Astrocyte of the cerebellum (primary cell): ENCODE results near the gene BAIAP2L2.

Source experiments
- DNase-seq: peaks from one replicate; pipeline ENCODE4 v3.0.0-alpha.2; 2011; ENCODE audit warnings: low read depth
- H3K4me3 ChIP-seq: 2 replicates; pipeline ENCODE4 v1.5.1; 2011; ENCODE audit warnings: mild to moderate bottlenecking, low read depth, low read length, moderate library complexity
- CTCF ChIP-seq: IDR thresholded peaks from 2 replicates; pipeline ENCODE4 v1.5.1; 2012; ENCODE audit warnings: low read length, low read depth, moderate library complexity, mild to moderate bottlenecking; ENCODE audit errors: missing control alignments
- in situ Hi-C: cut with HindIII; loops from 2 replicates; pipeline ENCODE4 v1.10.0; 2017; ENCODE audit warnings: low sequenced_read_pairs

The BAIAP2L2 gene

GRCh38 chr22:38075961-38076360, 34.5 kb downstream of the BAIAP2L2 start:
- in situ Hi-C loops, result no loop called here
- DNase-seq, result no peak
- H3K4me3 ChIP-seq, result no peak overlapping the region
- no peak for TF ChIP-seq CTCF

GRCh38 chr22:38075105-38075825, 35.2 kb downstream of the BAIAP2L2 start:
- in situ Hi-C loops, result no loop called here
- no peak for TF ChIP-seq CTCF
- DNase-seq, result no peak
- no peak overlapping the region for H3K4me3 ChIP-seq

GRCh38 chr22:38074181-38075104, 36.0 kb downstream of the BAIAP2L2 start:
- H3K4me3 ChIP-seq, result no peak overlapping the region
- DNase-seq, result no peak
- in situ Hi-C loops, result no loop called here
- peak; percentile 62 for TF ChIP-seq CTCF

GRCh38 chr22:38073150-38074130, 37.0 kb downstream of the BAIAP2L2 start:
- no peak for TF ChIP-seq CTCF
- no peak for DNase-seq
- no peak overlapping the region for H3K4me3 ChIP-seq
- in situ Hi-C loops, result no loop called here

GRCh38 chr22:38072322-38073149, 37.9 kb downstream of the BAIAP2L2 start:
- DNase-seq, result no peak
- in situ Hi-C loops, result no loop called here
- H3K4me3 ChIP-seq, result no peak overlapping the region
- no peak for TF ChIP-seq CTCF
